Fibroblast of lung (primary cell): ENCODE results near the gene SLC38A8.

ENCODE experiments used
- CTCF ChIP-seq, 2 donors: IDR thresholded peaks in 1 of 2; conservative IDR thresholded peaks in 1 of 2; 1 replicate in 1 of 2; 2 replicates in 1 of 2; pipeline ENCODE4 v1.5.1; 2011 to 2012; ENCODE audit warnings: low read length in 2 of 2, control low read depth in 1 of 2, inconsistent platforms in 1 of 2, low read depth in 1 of 2, mild to moderate bottlenecking in 1 of 2
- EZH2 ChIP-seq: IDR thresholded peaks from 2 replicates; pipeline ENCODE4 v1.5.1; 2012; ENCODE audit warnings: low read length, control low read depth, mild to moderate bottlenecking; ENCODE audit errors: missing control alignments

- TF ChIP-seq EZH2 = no peak
- TF ChIP-seq CTCF (conservative IDR thresholded peaks at IDR 0.05 in 1 of 2, IDR thresholded peaks at IDR 0.05 in 1 of 2; ENCODE audit: low read depth in 1 of 2, low read length in 2 of 2) = no peak
Measured at GRCh38 chr16:83966153-83966696, 76.4 kb downstream of the SLC38A8 start.
